GM18502 (cell line): ENCODE results near the gene ATP1A1.

Experiments
- ATAC-seq: cut with Tn5 transposase; IDR thresholded peaks from one replicate; pipeline ENCODE4 v1.9.1; 2021; ENCODE audit warnings: mild to moderate bottlenecking; ENCODE audit not compliant: unreplicated experiment, poor library complexity

ATP1A1 gene

GRCh38 chr1:116340506-116341231 is 32.4 kb upstream of the ATP1A1 start:
- ATAC-seq: no peak

DNA sequence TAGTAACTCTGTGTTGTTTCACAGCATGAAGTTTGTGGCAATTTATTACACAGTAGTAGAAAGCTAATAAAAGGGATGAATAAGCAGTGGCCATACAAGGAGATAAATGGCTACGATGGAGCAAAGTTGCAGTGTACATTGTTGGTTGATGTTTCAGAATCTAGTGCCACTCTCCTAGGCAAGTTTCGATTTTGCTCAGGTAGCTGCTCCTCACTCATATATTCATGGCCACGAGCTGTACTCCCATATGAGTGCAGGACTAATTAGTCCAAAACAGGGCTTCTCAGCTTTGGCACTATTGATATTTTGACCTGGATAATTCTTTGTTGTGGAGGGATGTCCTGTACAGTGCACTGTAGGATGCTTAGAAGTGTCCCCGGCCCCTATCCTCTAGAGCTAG is 30.0 kb upstream of the ATP1A1 start:
- ATAC-seq: no peak

GRCh38 chr1:116345011-116345410 is 28.0 kb upstream of the ATP1A1 start:
- no peak for ATAC-seq

DNA sequence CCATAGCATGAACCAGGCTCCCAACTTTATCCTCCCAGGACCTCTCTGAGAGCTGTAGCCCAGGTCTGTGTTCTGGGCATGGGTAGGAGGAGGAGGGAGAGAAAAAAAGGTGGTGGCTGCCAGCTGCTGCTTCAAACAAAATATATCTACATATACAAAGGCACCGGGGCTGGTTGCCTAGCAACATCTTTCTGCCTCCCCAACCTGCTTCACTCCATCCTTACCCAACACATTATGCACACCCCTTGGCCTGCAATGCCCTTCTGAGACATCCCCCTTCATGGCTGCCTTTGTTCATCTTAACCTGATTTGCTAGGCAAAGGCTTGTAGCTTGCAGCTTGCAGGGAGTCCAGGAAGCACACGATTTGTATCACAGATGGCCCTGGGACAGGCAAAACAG is 27.2 kb upstream of the ATP1A1 start:
- no peak for ATAC-seq

- ATAC-seq: no peak
These were observed 25.9 kb upstream of the ATP1A1 start for GRCh38 chr1:116346943-116347673.

- no peak for ATAC-seq
These were observed 25.3 kb upstream of the ATP1A1 start for GRCh38 chr1:116347696-116348095.

DNA sequence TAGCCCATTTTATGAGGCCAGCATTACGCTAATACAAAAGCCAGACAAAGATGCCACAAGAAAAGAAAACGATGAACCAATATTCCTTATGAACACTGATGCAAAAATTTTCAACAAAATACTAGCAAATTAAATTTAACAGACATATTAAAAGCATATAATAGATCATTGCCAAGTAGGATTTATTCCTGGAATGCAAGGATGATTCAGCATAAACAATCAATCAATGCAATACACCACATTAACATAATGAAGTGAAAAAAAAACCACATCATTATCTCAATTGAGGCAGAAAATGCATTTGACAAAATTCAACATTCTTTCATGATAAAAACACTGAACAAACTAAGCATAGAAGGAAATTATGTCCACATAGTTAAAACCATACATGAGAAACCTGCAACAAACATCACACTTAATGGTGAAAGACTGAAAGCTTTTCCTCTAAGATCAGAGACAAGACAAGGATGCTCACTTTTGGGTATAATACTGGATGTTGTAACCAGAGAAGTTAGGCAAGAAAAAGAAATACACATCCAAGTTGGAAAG is 22.9 kb upstream of the ATP1A1 start:
- no peak for ATAC-seq

GRCh38 chr1:116351914-116352313 is 21.1 kb upstream of the ATP1A1 start:
- no peak for ATAC-seq

DNA sequence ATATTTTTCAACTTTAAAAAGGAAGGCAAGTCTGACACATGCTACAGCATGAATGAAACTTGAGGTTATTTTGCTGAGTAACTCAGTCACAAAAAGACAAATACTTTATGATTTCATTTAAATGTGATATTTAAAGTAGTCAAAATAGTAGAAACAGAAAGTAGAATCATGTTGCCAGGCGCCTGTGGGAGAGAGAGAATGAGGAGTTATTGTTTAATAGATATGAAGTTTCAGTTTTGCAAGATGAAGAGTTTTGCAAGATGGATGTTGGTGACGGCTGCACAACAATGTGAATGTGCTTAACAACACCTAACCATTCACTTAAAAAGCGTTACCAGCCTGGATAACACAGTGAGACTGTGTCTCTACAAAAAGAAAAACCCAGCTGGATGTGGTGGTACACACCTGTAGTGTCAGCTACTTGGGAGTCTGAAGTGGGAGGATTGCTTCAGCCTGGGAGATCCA is 20.7 kb upstream of the ATP1A1 start:
- no peak for ATAC-seq

- ATAC-seq: no peak
These were observed 19.9 kb upstream of the ATP1A1 start for GRCh38 chr1:116353155-116353554.

- no peak for ATAC-seq
These were observed 17.0 kb upstream of the ATP1A1 start for GRCh38 chr1:116356067-116356466.

GRCh38 chr1:116356673-116357072 is 16.4 kb upstream of the ATP1A1 start:
- no peak for ATAC-seq

GRCh38 chr1:116357487-116357886 is 15.6 kb upstream of the ATP1A1 start:
- ATAC-seq: no peak

- no peak for ATAC-seq
These were observed 13.8 kb upstream of the ATP1A1 start for GRCh38 chr1:116359060-116359830.

GRCh38 chr1:116359871-116360270 is 13.2 kb upstream of the ATP1A1 start:
- ATAC-seq: no peak

DNA sequence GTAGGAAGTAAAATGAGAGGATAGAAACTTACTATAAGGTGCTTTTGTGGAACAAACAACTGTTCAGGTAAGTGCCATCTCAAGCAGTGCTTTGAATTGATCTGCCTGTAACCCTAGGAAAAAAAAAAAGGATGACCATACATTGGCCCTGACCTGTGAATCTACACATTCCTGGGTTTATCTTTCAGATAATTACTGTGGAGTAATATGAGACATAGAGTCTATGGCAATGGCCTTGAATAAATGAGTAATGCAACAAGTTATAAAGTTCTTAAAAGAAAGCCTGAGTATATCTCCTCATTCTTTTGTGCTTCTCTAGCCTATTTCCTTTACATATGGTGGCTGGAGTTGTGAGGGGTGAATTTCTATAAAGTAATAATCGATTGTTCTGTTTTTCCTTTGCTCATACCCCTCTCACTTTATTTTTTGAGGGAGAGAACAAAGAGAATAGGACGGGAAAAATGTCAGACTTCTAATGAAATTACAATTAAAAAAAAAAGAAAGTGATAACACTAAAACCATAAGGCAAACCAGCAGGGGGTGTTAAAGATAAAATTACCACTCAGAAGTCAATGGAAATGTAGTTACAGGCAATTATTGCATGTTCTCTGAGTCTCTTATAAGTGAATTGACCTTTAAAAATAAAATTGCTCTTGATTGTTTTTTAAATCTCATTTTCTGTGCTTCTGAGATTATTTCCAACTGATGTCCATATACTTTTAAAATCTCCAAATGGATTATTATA is 12.4 kb upstream of the ATP1A1 start:
- no peak for ATAC-seq

- no peak for ATAC-seq
These were observed 11.4 kb upstream of the ATP1A1 start for GRCh38 chr1:116361648-116362047.

DNA sequence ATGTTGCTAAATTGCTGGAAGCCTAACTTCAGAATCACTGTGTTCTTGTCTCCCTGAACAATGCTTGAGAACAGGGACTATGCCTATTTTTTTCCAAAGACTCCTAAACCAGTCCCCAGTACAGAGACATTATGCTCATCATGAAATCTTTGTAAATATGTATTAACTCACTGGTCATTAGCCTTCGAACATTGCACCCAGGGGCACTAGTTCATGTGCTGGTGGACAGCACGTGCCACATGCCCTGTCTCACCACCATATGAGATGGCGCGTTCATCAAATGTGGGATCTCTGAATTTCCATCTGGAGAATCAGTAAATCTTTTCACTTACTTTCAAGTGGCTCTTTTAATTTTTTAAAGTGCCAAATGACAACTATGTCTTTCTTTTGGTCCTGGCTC is 11.0 kb upstream of the ATP1A1 start:
- no peak for ATAC-seq

GRCh38 chr1:116365353-116365780 is 7.7 kb upstream of the ATP1A1 start:
- no peak for ATAC-seq

GRCh38 chr1:116365857-116366256 is 7.2 kb upstream of the ATP1A1 start:
- ATAC-seq: no peak
